ENCODE data around the gene KRTAP12-2.

DNA sequence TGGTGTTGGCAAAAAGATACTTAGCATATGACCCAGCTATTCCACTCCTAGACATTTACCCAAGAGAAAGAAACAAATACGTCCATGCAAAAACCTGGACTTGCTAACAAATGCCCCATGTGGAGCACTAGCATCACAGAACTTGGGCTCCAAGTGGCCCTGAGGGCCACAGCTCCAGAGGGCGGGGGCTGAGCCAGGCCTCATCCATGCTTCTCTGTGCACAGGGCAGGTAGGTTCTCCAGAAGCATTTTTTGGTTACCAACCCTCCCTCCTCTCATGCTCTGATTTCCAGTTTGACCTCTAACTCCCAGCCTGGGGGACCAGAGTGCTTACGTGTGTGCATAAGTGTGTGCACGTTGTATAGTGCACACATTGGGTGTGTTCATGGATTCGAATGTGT, 2.0 kb downstream of the KRTAP12-2 start:
- TF ChIP-seq, protein P1, sequence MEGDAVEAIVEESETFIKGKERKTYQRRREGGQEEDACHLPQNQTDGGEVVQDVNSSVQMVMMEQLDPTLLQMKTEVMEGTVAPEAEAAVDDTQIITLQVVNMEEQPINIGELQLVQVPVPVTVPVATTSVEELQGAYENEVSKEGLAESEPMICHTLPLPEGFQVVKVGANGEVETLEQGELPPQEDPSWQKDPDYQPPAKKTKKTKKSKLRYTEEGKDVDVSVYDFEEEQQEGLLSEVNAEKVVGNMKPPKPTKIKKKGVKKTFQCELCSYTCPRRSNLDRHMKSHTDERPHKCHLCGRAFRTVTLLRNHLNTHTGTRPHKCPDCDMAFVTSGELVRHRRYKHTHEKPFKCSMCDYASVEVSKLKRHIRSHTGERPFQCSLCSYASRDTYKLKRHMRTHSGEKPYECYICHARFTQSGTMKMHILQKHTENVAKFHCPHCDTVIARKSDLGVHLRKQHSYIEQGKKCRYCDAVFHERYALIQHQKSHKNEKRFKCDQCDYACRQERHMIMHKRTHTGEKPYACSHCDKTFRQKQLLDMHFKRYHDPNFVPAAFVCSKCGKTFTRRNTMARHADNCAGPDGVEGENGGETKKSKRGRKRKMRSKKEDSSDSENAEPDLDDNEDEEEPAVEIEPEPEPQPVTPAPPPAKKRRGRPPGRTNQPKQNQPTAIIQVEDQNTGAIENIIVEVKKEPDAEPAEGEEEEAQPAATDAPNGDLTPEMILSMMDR (IDR thresholded peaks at IDR 0.05), result no peak
- no peak for TF ChIP-seq POLR2A (IDR thresholded peaks at IDR 0.05)
- no peak for TF ChIP-seq POLR2AphosphoS5 (IDR thresholded peaks at IDR 0.05)
